Stomach (tissue), 9 donors: Measurements from ENCODE around the gene SSTR5. TPM values are rescaled to one million over a fixed set of nuclear protein-coding genes. Genes with fewer than 3 reads are reported as not detected.
A peak's percentile ranks its signal among the peaks of the same experiment; 100 is the strongest.

ENCODE experiments used
- DNase-seq, 2 donors: peaks; one replicate each; pipeline versions ENCODE4 v3.0.0 to v3.0.0-alpha.2; 2013 to 2019
- H3K27ac ChIP-seq, 5 donors: fragments of 200-600 bp in 4 of 5; sonication (generic) in 4 of 5; one replicate each; pipeline ENCODE4 v1.5.1; 2013 to 2019; ENCODE audit warnings: mild to moderate bottlenecking in 1 of 5, moderate library complexity in 1 of 5
- H3K27me3 ChIP-seq, 3 donors: fragments of 200-600 bp; sonication (generic); one replicate each; pipeline ENCODE4 v1.5.1; 2017 to 2019; ENCODE audit warnings: mixed run types in 1 of 3
- H3K36me3 ChIP-seq, 4 donors: fragments of 200-600 bp; sonication (generic); 1 replicate in 3 of 4; 2 replicates in 1 of 4; pipeline ENCODE4 v1.5.1; 2016 to 2019
- H3K4me1 ChIP-seq, 4 donors: fragments of 200-600 bp; sonication (generic); one replicate each; pipeline ENCODE4 v1.5.1; 2016 to 2019
- H3K4me3 ChIP-seq, 4 donors: fragments of 200-600 bp; sonication (generic) in 3 of 4; one replicate each; pipeline ENCODE4 v1.5.1; 2016 to 2019; ENCODE audit warnings: mild to moderate bottlenecking in 1 of 4
- H3K9me3 ChIP-seq, 4 donors: fragments of 200-600 bp; sonication (generic); one replicate each; pipeline ENCODE4 v1.5.1; 2016 to 2019
- EP300 ChIP-seq: sonication (generic); formaldehyde crosslinking; IDR thresholded peaks from one replicate; pipeline ENCODE4 v1.6.1; 2017; ENCODE audit warnings: antibody characterized with exemption
- POLR2A ChIP-seq, 4 donors: fragments of 450-650 bp; IDR thresholded peaks; one replicate each; pipeline ENCODE4 v1.6.1; 2016; ENCODE audit warnings: antibody characterized with exemption in 4 of 4, control low read depth in 2 of 4, mild to moderate bottlenecking in 1 of 4, moderate library complexity in 1 of 4
- POLR2AphosphoS5 ChIP-seq, 3 donors: sonication (generic); formaldehyde crosslinking; IDR thresholded peaks; one replicate each; pipeline ENCODE4 v1.6.1; 2016; ENCODE audit warnings: antibody characterized with exemption in 3 of 3
- WGBS, 5 donors: extraction: QIAGEN DNeasy Blood & Tissue Kit in 3 of 5; methylation state at CpG; one replicate each; pipeline versions ENCODE4 v1.1.5 to v1.1.7; 2013 to 2018; 5-methylcytosine and 5-hydroxymethylcytosine counted together
- intact Hi-C: fragments of 100-400 bp; cut with DNase I; formaldehyde crosslinking; loops from one replicate; pipeline ENCODE4 v1.15.1; 2023; ENCODE audit warnings: low total_unique reads
- polyA plus RNA-seq, 3 donors: library from polyadenylated mRNA; stranded (reverse); fragments of 200-250 nt; gene quantifications; one replicate each; pipeline ENCODE4 v1.2.3, GENCODE V29; 2013
- total RNA-seq, 5 donors: library from RNA; depleted of rRNA; stranded (reverse); fragments of >200 nt; gene quantifications; one replicate each; pipeline versions ENCODE4 v1.1.0 to v1.2.3, GENCODE V29; 2014 to 2016
- TF ChIP-seq, protein P1 (sequence below), 7 experiments: fragments of 450-650 bp in 4 of 7; fragments of 200-600 bp in 3 of 7; sonication (generic) in 3 of 7; IDR thresholded peaks; one replicate each; pipeline ENCODE4 v1.5.1; 2016 to 2019; ENCODE audit warnings: antibody characterized with exemption in 7 of 7, control low read depth in 2 of 7, mild to moderate bottlenecking in 1 of 7
- donor health status: healthy with polysubstance abuse.
- donor health status: Bipolar disorder and iron deficiency.
- donor health status: healthy.

SSTR5 gene
- total and polyA plus RNA-seq, 8 donors: 0.13 TPM; not detected in 7

DNA sequence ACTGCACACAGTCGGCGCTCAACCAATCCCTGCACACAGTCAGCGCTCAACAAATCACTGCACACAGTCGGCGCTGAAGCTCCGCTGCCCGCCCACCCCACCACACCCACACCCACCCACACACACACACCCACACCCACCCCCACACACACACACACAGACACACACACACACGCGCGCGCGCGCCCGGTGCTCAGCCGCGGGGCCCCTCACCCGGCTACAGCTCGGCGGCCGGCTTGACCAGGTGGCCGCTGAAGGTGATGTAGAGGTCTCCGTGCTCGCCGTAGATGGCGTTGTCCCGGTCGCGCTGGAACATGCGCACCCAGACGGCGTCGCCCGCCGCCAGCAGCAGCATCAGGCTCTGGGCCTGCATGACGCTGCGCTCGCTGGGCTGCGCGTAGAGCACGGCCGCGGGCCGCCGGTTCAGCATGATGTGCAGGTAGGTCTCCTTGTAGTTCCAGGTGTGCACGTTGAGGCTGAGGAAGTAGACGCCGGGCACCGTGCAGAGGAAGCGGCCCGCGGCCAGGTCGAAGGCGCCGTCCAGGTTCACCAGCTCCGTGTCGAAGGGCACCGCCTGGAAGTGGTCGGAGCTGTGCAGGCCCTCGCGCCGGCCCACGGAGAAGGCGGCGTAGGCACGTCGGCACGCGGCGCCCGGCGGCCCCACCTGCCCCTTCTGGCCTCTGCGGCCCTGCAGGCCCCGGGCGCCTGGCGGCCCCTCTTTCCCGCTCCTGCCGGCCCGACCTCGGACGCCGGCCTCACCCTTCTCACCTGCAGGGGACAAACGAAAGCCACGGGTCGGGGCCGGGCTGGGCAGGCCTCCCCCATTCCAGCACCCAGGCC is 21.0 kb downstream of the SSTR5 start:
- WGBS, 5 donors: 44 to 71% (median 44%) methylated on average over 25 to 85 of the region's 85 CpGs
- Histone ChIP-seq H3K9me3 (no peaks in the 10 kb centered on the region), H3K36me3 (no peaks in the 10 kb centered on the region)

DNA sequence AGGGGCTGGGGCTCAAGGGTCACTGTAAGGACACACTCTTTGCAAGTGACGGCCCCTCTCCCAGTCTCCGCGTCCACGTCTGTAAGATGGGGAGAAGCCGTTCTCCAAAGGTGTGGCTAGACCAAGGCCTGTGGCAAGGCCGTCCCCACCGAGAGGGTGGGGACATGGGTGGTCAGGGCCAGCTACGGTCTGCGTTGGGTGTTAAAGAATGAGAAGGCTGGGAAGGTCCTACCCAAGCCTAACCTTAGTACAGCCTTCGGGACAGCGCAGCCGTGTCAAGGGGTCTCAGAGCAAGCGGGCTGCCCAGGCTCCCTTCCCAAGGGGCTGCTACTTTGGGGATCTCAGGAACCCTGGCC is 21.6 kb downstream of the SSTR5 start:
- no peak for TF ChIP-seq POLR2AphosphoS5 (IDR thresholded peaks at IDR 0.05)
- no peak for TF ChIP-seq POLR2A (IDR thresholded peaks at IDR 0.05)
- TF ChIP-seq EP300: no peak
- TF ChIP-seq, protein P1, sequence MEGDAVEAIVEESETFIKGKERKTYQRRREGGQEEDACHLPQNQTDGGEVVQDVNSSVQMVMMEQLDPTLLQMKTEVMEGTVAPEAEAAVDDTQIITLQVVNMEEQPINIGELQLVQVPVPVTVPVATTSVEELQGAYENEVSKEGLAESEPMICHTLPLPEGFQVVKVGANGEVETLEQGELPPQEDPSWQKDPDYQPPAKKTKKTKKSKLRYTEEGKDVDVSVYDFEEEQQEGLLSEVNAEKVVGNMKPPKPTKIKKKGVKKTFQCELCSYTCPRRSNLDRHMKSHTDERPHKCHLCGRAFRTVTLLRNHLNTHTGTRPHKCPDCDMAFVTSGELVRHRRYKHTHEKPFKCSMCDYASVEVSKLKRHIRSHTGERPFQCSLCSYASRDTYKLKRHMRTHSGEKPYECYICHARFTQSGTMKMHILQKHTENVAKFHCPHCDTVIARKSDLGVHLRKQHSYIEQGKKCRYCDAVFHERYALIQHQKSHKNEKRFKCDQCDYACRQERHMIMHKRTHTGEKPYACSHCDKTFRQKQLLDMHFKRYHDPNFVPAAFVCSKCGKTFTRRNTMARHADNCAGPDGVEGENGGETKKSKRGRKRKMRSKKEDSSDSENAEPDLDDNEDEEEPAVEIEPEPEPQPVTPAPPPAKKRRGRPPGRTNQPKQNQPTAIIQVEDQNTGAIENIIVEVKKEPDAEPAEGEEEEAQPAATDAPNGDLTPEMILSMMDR (IDR thresholded peaks at IDR 0.05): no peak
- Histone ChIP-seq H3K27ac (no peak overlapping the region), H3K4me1 (peaks cover 13 to 23% (median 20%) of the 10 kb centered on the region in 4 donors), H3K27me3 (peaks cover 10 to 91% (median 51%) of the 10 kb centered on the region in 3 donors), H3K36me3 (no peaks in the 10 kb centered on the region), H3K4me3 (no peak overlapping the region), H3K9me3 (no peaks in the 10 kb centered on the region)
- 61 to 75% (median 72%) methylated on average over 9 to 13 of the region's 13 CpGs for WGBS, 5 donors
- intact Hi-C loops: no loop called here
- DNase-seq: no peak

More for the DNA sequence above, 21.0 kb downstream of the SSTR5 start:
- Histone ChIP-seq H3K4me3 (no peak overlapping the region), H3K4me1 (peaks cover 19 to 29% (median 26%) of the 10 kb centered on the region in 4 donors), H3K27me3 (peaks cover 14 to 91% (median 49%) of the 10 kb centered on the region in 3 donors), H3K27ac (no peak overlapping the region)
- no peak for TF ChIP-seq POLR2A (IDR thresholded peaks at IDR 0.05)
- TF ChIP-seq, protein P1 (IDR thresholded peaks at IDR 0.05): no peak
- TF ChIP-seq EP300: no peak
- TF ChIP-seq POLR2AphosphoS5 (IDR thresholded peaks at IDR 0.05): no peak
- intact Hi-C loops: no loop called here
- peak in 1 of 2 donors; percentile 82 for DNase-seq

DNA sequence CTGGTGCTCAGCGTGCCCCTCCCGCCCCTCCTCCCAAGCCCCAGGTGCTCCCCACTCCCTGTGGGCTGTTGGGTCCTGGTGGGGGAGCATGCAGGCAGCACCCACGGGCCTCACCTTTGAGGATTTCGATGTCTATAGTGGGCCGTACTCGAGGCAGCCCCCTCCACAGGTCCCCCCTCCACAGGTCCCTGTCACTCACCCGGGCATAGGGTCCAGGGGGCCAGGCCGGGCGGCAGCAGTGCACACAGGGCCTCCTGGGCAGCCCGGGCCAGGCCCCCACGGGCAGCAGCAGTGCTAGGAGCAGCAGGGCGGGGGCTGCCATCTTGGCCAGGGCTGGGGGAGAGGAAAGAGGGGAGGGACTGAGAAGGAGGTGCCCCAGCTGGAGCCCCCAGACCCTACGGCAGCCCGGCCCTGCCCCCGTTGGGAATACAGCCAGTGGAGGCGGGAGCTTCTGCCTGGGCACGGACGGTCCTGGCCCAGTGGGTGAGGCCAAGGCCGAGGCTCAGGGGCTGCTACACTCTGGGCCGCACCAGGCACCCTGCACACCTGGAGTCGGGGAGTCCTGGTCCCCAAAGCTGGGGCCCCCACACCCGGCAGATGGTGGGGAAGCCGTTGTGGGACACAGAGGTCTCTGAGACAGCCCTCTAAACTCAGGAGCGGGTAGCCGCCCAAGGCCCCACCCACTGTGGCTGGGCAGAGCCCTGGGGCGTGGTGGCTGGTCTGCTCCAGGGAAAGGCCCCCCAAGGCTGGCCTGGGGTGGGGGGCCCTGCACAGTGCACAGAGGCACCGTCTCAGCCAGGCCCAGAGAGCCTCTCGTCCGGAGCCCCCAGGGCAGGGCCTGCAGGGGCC is 22.3 kb downstream of the SSTR5 start:
- no peak for DNase-seq
- TF ChIP-seq EP300 (no peak), POLR2A (IDR thresholded peaks at IDR 0.05) (no peak), POLR2AphosphoS5 (IDR thresholded peaks at IDR 0.05) (no peak)
- TF ChIP-seq, protein P1 (IDR thresholded peaks at IDR 0.05): no peak
- 40 to 55% (median 52%) methylated on average over 15 to 29 of the region's 29 CpGs for WGBS, 5 donors
- H3K27ac ChIP-seq: no peak overlapping the region
- no peaks in the 10 kb centered on the region for H3K9me3 ChIP-seq
- H3K4me3 ChIP-seq: no peak overlapping the region
- peaks cover 4 to 91% (median 51%) of the 10 kb centered on the region in 3 donors for H3K27me3 ChIP-seq
- intact Hi-C loops: no loop called here
- H3K4me1 ChIP-seq: peaks cover 6 to 22% (median 13%) of the 10 kb centered on the region in 4 donors
- H3K36me3 ChIP-seq: no peaks in the 10 kb centered on the region

DNA sequence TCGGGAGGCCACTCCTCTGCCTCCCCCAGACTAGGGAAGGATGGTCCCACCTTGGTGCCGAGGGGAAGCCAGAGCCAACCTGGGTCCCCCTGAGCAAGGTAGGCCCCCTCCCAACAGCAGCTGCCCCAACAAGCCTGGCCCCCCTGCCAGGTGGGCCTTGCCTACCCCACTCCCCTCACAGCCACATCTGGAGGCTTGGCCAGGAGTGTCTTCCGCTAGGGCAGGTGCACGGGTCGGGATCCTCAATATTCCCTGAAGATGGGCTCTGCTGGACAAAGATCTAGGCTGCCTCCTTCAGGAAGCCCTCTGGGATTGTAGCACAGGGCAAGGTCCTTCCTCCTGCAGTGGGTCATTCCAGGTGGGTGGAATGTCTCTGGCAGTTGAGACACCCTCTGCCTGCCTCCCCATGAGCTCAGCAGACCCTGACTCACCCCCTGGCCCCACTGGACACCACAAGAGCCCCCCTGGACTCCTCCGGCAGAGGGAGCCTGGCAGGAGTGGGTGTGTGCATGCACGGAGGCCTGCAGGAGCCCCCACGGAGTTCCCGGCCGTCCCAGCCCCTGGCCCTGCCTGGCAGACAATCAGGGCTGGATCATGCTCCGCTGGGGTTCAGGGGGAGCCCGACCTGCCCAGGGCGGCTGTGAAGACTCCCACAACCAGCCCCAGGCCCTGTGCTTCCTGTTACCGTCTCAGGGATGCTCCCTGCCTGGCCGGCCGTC is 23.1 kb downstream of the SSTR5 start:
- Histone ChIP-seq H3K9me3 (no peaks in the 10 kb centered on the region), H3K36me3 (no peaks in the 10 kb centered on the region), H3K27ac (no peak overlapping the region), H3K4me1 (peaks cover 0 to 21% (median 6%) of the 10 kb centered on the region in 4 donors), H3K4me3 (no peak overlapping the region), H3K27me3 (peaks cover 4 to 91% (median 50%) of the 10 kb centered on the region in 3 donors)
- 53 to 100% (median 62%) methylated on average over 1 to 16 of the region's 16 CpGs for WGBS, 5 donors
- no peak for DNase-seq
- intact Hi-C loops: no loop called here
- TF ChIP-seq POLR2AphosphoS5 (IDR thresholded peaks at IDR 0.05) (no peak), POLR2A (IDR thresholded peaks at IDR 0.05) (no peak), EP300 (no peak)
- TF ChIP-seq, protein P1 (IDR thresholded peaks at IDR 0.05): no peak
